Measurements from ENCODE around the gene BACE2. TPM values are rescaled to one million over a fixed set of nuclear protein-coding genes. Genes with fewer than 3 reads are reported as not detected.
"Not testable (repeated sequence)": the region's sequence is repeated elsewhere in the genome, so short reads cannot be mapped to it uniquely, and the experiment has no call there.

BACE2 gene
- total RNA-seq, 2 experiments from 2014 or later: 5.1 to 5.2 TPM

DNA sequence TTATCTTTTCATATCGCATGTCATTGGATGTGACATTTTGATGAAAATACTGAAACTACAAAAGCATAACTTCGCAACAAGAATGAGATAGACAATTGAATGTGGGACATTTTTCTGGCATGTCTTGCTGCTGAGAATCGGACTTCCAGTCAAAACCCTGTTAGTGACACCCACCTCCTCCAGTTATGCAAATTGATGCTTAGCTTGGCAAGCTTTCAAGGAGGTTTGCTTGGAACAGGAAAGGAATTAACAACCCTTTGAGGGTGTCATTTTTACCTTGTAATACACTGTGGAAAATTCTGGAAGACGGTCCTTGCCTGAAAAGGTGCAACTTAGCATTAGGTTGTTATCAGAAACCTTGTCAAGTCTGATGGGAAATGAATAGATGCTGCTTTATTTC lies 109.9 kb downstream of the BACE2 start:
- no peak overlapping the region for H3K4me3 Mint-ChIP-seq
- DNase-seq: no peak
- H3K27ac Mint-ChIP-seq: no peak overlapping the region
- peaks cover under 1% of the 10 kb centered on the region for H3K4me1 Mint-ChIP-seq
- peaks cover 22% of the 10 kb centered on the region for H3K27me3 Mint-ChIP-seq
- H3K36me3 Mint-ChIP-seq: no peaks in the 10 kb centered on the region
- H3K9me3 Mint-ChIP-seq: peaks cover 1% of the 10 kb centered on the region
- no peak for ATAC-seq (ENCODE audit: low read depth)
- POLR2A ChIA-PET: no interaction called here

GRCh38 chr21:41280115-41280919 lies 112.4 kb downstream of the BACE2 start:
- DNase-seq (no peak), ATAC-seq (ENCODE audit: low read depth) (no peak)
- H3K27me3 Mint-ChIP-seq: peaks cover 26% of the 10 kb centered on the region
- H3K9me3 Mint-ChIP-seq: no peaks in the 10 kb centered on the region
- H3K4me1 Mint-ChIP-seq: peaks cover 3% of the 10 kb centered on the region
- POLR2A ChIA-PET: interaction anchor here (0.6 kb wide), 1 partner anchor 181 kb away, joined by 10 read pairs; no protein-coding TSS in a partner anchor
- no peaks in the 10 kb centered on the region for H3K36me3 Mint-ChIP-seq
- H3K4me3 Mint-ChIP-seq: no peak overlapping the region
- no peak overlapping the region for H3K27ac Mint-ChIP-seq

- Mint-ChIP-seq H3K9me3 (no peaks in the 10 kb centered on the region), H3K27me3 (peaks cover 32% of the 10 kb centered on the region), H3K4me1 (peaks cover 3% of the 10 kb centered on the region), H3K27ac (no peak overlapping the region), H3K4me3 (no peak overlapping the region), H3K36me3 (no peaks in the 10 kb centered on the region)
- ATAC-seq (ENCODE audit: low read depth) (no peak), DNase-seq (no peak)
- POLR2A ChIA-PET: interaction anchor here (1.0 to 2.5 kb wide), 4 partner anchors 79 to 144 kb away, joined by 4 to 13 read pairs (median 8); partner anchors contain the start of genes MX1 and MX2
Observed at GRCh38 chr21:41282412-41282811, 114.5 kb downstream of the BACE2 start.

DNA sequence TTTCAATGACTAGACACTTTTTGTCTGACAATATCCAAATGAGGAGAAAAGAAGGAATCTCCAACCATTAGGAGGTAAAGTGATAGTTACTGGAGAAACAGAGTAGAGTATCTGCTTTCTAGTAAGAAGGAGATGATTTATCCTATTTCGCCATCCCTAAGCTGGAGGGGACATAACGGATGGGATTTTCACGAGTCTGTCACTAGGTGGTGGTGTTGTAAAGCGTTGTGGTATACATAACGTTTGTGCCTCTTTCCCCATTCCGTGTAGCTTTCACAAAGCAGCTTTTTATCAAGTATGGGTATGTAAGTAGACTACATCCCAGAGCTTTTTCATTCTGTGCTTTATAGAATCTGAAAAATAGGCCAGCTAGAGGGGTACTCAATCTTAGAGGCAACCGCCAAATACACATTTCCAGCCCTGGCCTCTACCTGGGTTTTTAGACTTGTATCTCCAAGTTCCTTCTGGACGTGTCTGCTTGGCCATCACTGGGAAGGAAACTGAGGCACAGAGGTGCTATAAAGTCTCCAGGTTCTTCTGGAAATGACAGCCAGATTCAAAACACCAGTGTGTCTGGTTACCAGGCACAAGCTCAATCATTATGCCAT lies 115.4 kb downstream of the BACE2 start:
- H3K4me1 Mint-ChIP-seq: peaks cover 3% of the 10 kb centered on the region
- H3K4me3 Mint-ChIP-seq: no peak overlapping the region
- H3K27me3 Mint-ChIP-seq: peaks cover 36% of the 10 kb centered on the region
- no peak overlapping the region for H3K27ac Mint-ChIP-seq
- H3K9me3 Mint-ChIP-seq: no peaks in the 10 kb centered on the region
- ATAC-seq (ENCODE audit: low read depth) (peak; percentile 93), DNase-seq (no peak)
- POLR2A ChIA-PET: interaction anchor here (0.6 to 2.5 kb wide), 11 partner anchors 78 to 187 kb away, joined by 3 to 13 read pairs (median 4); partner anchors contain the start of genes MX1 and MX2
- H3K36me3 Mint-ChIP-seq: no peaks in the 10 kb centered on the region

DNA sequence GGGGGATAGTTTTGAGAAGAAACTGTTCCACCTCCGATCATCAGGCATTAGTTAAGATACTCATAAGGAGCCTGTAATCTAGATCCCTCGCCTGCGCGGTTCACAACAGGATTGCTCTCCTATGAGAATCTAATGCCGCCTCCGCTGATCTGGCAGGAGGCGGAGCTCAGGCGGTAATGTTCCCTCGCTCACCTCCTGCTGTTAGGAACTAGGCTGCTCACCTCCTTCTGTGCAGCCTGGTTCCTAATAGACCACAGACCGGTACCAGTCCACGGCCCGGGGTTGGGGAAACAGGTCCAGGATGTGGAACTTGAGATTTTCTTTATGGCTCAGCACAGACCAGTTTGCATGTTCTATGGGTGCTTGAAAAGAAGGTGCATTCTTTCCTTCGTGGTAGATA lies 121.5 kb downstream of the BACE2 start:
- DNase-seq (no peak), ATAC-seq (ENCODE audit: low read depth) (no peak)
- POLR2A ChIA-PET: no interaction called here
- Mint-ChIP-seq H3K4me1 (peaks cover 9% of the 10 kb centered on the region), H3K27me3 (peaks cover 40% of the 10 kb centered on the region), H3K36me3 (no peaks in the 10 kb centered on the region), H3K9me3 (no peaks in the 10 kb centered on the region), H3K4me3 (no peak overlapping the region), H3K27ac (no peak overlapping the region)

GRCh38 chr21:41290106-41290799 lies 122.3 kb downstream of the BACE2 start:
- no peak for DNase-seq
- ATAC-seq (ENCODE audit: low read depth): no peak
- no peak overlapping the region for H3K4me3 Mint-ChIP-seq
- POLR2A ChIA-PET: no interaction called here
- peaks cover 10% of the 10 kb centered on the region for H3K4me1 Mint-ChIP-seq
- H3K9me3 Mint-ChIP-seq: no peaks in the 10 kb centered on the region
- H3K36me3 Mint-ChIP-seq: no peaks in the 10 kb centered on the region
- H3K27me3 Mint-ChIP-seq: peaks cover 46% of the 10 kb centered on the region
- H3K27ac Mint-ChIP-seq: no peak overlapping the region

DNA sequence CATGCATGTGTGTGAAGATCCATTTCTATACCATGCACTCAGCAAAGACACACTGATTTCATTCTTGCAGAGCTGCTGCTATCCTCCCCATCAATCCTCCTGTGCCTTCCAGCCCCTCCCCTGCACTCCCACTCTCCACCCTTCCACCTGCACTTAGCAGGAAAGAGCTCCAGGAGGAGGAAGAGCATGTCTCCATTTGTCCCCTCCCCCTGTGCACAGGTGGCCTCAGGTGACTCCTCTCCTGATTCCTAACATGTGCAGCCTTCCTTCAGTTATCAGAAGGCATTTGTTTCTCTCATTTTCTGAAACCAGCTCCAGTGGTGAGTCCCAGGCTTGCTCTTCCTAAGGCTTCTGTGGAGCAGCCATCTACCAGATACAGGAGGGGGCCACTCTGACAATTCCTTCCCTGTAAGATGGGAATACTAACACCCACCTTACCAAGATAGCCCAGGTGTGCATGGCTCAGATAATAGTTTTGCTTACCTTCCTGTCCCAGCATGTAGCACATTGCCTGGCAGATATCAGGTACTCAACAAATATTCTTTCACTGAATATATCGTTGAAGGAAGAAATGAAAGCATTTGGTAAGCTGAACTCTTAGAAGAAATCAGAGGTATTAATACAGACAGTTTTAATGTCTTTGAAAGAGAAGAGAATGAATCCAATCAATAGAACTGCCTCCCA lies 126.7 kb downstream of the BACE2 start:
- no peak overlapping the region for H3K4me3 Mint-ChIP-seq
- peaks cover 10% of the 10 kb centered on the region for H3K4me1 Mint-ChIP-seq
- peaks cover 32% of the 10 kb centered on the region for H3K27me3 Mint-ChIP-seq
- POLR2A ChIA-PET: no interaction called here
- H3K36me3 Mint-ChIP-seq: no peaks in the 10 kb centered on the region
- peaks cover 6% of the 10 kb centered on the region for H3K9me3 Mint-ChIP-seq
- ATAC-seq (ENCODE audit: low read depth) (no peak), DNase-seq (no peak)
- no peak overlapping the region for H3K27ac Mint-ChIP-seq

DNA sequence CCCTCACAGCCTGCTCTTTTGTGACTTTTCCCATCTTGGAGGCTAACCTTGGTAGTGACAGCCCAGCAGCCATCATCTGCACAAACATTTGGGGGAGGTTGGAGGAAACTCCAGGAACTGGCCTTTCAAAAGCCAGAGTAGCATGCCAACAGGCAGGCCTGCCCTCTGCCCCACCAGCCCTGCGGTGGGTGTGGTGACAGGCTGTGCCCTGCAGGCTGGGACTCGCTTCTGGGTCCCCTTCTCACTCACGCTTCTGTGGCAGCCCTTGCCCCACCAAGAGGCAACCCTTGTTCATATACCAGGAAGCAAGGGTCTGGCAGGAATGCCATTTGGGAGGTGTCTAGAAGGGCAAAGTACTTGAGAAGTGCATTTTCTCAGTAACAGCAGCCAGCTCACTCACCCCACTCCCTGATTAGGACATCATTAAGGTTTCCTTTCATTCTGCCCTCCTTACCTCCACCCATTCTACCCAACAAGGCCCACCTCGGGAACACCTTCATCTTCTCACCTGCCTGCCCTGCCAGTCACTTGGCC lies 127.8 kb downstream of the BACE2 start:
- POLR2A ChIA-PET: no interaction called here
- no peak overlapping the region for H3K4me3 Mint-ChIP-seq

GRCh38 chr21:41302976-41303375 lies 135.0 kb downstream of the BACE2 start:
- Mint-ChIP-seq H3K4me3 (no peak overlapping the region), H3K27me3 (peaks cover 18% of the 10 kb centered on the region), H3K36me3 (no peaks in the 10 kb centered on the region), H3K4me1 (no peaks in the 10 kb centered on the region), H3K27ac (no peak overlapping the region), H3K9me3 (peaks cover 6% of the 10 kb centered on the region)
- DNase-seq (no peak), ATAC-seq (ENCODE audit: low read depth) (no peak)
- POLR2A ChIA-PET: no interaction called here

More for the DNA sequence above, 127.8 kb downstream of the BACE2 start:
- ATAC-seq (ENCODE audit: low read depth) (no peak), DNase-seq (no peak)
- peaks cover 10% of the 10 kb centered on the region for H3K4me1 Mint-ChIP-seq
- H3K36me3 Mint-ChIP-seq: no peaks in the 10 kb centered on the region
- peaks cover 6% of the 10 kb centered on the region for H3K9me3 Mint-ChIP-seq
- no peak overlapping the region for H3K27ac Mint-ChIP-seq
- peaks cover 28% of the 10 kb centered on the region for H3K27me3 Mint-ChIP-seq

GRCh38 chr21:41304068-41304720 lies 136.2 kb downstream of the BACE2 start:
- POLR2A ChIA-PET: no interaction called here
- peaks cover 2% of the 10 kb centered on the region for H3K4me1 Mint-ChIP-seq

DNA sequence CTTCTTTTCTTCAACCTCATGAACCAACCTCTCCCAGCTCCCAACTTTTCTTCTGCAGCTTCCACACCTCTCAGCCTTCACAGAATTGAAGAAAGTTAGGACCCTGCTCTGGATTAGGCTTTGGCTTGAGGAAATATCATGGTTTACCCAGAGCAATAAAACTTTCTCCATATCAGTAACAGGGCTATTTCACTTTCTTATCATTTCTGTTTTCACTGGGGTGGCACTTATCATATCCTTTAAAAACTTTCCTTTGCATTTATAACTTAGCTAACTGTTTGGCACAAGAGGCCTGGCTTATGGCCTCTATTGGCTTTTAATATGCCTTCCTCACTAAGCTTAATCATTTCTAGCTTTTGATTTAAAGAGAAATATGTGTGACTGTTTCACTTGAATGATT lies 139.3 kb downstream of the BACE2 start:
- Mint-ChIP-seq H3K4me3 (no peak overlapping the region), H3K36me3 (no peaks in the 10 kb centered on the region), H3K9me3 (peaks cover 4% of the 10 kb centered on the region), H3K27me3 (peaks cover 32% of the 10 kb centered on the region), H3K27ac (no peak overlapping the region), H3K4me1 (peaks cover 2% of the 10 kb centered on the region)
- ATAC-seq (ENCODE audit: low read depth) (no peak), DNase-seq (no peak)
- POLR2A ChIA-PET: no interaction called here

More at GRCh38 chr21:41304068-41304720, 136.2 kb downstream of the BACE2 start:
- Mint-ChIP-seq H3K4me3 (no peak overlapping the region), H3K27me3 (peaks cover 28% of the 10 kb centered on the region), H3K27ac (no peak overlapping the region), H3K9me3 (peaks cover 4% of the 10 kb centered on the region), H3K36me3 (no peaks in the 10 kb centered on the region)
- no peak for DNase-seq
- no peak for ATAC-seq (ENCODE audit: low read depth)

DNA sequence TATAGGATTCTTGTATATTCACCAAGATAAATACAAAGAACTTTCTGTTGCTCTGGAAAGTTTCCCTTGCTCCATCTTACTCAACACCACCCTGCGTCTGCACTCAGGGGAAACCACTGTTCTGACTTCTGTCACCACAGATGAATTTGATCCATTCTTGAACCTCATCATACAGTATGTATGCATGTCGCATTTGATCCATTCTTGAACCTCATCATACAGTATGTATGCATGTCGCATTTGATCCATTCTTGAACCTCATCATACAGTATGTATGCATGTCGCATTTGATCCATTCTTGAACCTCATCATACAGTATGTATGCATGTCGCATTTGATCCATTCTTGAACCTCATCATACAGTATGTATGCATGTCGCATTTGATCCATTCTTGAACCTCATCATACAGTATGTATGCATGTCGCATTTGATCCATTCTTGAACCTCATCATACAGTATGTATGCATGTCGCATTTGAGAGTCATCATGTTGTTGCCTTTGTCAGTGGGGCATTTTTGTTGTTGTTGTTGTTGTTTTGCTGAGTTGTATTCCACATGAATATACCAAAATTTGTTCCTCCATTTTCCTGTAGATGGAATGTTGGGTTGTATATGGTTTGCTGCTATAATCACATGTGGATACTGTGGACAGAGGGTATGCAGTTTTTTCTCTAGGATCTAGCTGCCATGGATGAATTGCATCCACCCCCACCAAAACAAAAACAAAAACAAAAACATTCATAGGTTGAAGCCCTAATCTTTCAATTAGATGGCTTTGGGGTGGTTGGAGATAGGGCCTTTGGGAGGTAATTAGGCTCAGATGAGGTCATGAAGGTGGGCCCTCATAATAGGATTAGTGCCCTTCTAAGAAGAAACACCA lies 145.6 kb downstream of the BACE2 start:
- H3K27me3 Mint-ChIP-seq: peaks cover 52% of the 10 kb centered on the region
- POLR2A ChIA-PET; ATAC-seq (ENCODE audit: low read depth); H3K27ac Mint-ChIP-seq; DNase-seq; H3K9me3 Mint-ChIP-seq; H3K36me3 Mint-ChIP-seq; H3K4me1 Mint-ChIP-seq; H3K4me3 Mint-ChIP-seq: not testable (repeated sequence)
